IPS DF 19.7 (cell line): ENCODE measurements around the gene SHB.

Experiments
- DNase-seq: peaks from one replicate; pipeline ENCODE4 v3.0.0-alpha.2; 2013; ENCODE audit warnings: low read depth, low spot score

SHB gene

GRCh38 chr9:38008168-38009034 lies 60.6 kb downstream of the SHB start:
- DNase-seq, result no peak

DNA sequence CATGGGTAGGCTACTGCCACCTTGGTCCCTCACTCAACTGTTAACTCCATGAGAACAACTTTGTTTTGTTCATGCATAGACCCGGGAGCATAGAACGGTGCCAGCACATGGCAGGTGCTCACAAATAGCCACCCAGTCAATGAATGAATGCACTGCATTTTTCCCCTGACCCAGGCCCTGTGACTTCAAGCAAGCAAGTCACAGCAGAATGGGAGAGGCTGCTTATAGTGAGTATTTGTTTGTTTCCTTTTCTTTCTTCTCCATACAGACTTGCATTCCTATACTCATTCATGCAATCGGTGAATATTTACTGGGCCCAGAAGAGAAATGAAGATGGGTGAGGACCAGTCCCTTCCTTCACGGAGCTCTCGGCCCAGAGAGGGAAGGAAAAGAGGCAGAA lies 62.0 kb downstream of the SHB start:
- no peak for DNase-seq

DNA sequence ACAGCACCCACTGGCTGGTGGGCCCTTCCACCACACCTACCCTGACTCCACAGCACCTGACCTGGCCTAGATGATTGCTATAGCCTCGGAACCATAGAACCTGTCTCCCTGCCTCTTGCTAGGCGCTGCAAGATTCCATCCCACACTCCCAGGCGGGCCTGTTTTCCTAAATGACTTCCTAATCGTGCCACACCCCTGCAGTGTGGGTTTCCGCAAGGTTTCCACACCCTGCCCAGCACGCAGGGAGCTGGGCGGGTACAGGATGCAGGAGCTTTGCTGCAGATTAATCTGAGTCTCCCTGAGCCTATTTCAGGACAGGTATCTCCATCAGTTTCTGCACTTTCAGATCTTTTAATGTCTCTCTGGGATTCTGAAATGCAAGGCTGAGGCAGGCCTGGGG lies 62.9 kb downstream of the SHB start:
- no peak for DNase-seq

GRCh38 chr9:38004809-38005560 lies 64.0 kb downstream of the SHB start:
- DNase-seq, result no peak

- DNase-seq, result no peak
Measured at GRCh38 chr9:38003946-38004808, 64.8 kb downstream of the SHB start.

DNA sequence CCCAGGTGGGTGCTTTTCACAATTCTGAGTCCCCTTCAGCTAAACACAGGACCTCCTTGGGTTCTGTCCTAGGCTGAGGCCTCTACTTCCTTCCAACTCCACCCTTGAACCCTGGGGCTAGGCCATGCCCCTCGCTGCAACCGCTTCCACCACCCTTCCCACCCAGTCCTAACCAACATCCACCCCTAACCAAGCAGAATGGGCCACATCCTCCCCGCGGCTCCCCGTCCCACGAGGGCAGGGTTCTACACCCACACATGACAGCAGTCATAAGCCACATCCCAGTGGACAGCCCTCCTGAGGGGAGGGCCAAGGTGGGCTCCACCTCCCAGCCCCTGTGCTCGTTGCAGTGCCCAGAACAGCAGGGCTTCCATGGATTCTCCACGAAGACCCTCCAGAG lies 65.8 kb downstream of the SHB start:
- DNase-seq, result no peak

DNA sequence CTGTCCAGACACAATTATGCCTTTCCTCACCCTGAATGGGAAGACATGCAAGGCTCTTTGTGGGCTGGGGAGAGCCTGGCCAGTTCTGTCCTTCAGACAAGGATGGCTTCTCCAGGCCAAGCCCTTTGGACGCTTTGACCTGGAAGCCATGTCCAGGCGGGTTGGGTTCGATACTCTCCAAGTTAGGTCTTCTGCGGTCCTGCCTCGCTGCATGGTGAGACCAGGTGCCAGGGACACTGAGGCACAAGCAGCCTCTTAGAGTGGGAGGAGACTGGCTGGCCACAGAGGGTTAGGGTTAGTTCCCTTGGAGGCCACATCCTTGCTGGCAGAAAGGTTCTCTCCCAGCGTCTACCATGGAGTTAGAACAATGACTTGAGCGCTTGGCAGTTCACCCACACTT lies 67.6 kb downstream of the SHB start:
- no peak for DNase-seq

DNA sequence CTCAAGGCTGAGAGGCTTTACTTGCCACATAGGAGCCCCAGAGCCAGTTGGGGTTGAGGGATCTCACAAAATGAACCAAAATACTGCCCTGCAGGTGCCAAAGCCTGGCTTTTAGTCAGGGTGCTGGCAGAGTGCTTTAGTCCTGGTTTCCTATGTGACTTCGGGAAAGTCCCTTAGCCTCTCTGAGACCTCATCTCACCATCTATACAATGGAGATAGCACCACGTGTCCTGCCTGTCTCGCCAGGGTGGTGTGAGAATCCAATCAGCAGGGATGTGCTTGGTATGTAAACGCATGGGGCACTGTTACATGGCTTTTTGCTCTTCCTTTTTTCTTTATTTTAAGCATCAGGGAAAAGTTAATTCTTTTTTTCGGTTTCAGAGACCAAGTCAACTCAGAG lies 68.3 kb downstream of the SHB start:
- DNase-seq, result no peak

DNA sequence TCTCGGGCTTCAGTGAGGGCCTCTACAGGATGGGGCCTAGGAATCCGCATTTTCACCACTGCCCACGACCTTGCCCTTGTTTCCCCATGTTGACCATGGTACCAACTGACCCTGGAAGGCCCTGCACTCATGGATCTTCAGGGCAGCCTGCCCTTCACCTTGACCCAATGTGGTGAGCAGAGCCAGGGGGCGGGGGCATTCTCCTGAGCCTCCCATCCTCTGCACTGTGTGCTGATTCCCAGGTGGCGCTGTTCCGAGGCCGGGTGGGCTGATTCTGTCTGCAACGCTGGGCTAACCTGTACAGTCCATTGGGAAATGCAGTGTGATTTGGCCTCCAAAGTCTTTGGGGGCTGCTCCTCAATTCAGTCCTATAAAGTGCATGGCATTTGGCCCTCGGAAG lies 68.7 kb downstream of the SHB start:
- DNase-seq, result no peak

DNA sequence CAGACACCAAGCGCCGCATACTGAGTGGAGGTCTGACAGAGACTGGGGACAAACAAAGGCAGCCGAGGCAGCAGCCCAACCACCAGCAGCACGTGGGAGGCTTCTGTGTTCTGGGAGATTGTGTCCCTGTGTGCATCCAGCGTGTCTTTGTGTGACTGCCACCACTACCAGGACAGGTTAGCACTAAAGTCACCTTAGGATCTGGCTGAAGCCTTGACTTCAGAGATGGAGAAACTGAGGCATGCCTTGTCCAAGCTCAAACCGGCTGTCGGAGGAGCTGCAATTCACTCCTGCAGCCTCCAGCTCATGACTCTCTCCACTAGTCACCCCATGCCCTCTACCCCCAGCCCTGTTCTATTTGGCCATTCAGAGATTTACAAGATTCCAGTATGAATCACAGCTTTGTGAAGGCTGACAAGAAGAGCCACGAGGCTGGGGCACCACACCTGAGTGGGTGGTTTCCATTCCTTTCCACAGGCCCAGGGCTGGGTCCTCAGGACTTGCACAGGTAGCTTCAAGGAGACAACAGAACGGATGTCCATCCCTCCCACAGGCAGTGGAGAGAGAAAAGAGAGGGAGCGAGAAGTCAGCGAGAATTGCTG lies 69.3 kb downstream of the SHB start:
- DNase-seq, result no peak

- DNase-seq, result no peak
Measured at GRCh38 chr9:37998881-37999587, 70.0 kb downstream of the SHB start.

DNA sequence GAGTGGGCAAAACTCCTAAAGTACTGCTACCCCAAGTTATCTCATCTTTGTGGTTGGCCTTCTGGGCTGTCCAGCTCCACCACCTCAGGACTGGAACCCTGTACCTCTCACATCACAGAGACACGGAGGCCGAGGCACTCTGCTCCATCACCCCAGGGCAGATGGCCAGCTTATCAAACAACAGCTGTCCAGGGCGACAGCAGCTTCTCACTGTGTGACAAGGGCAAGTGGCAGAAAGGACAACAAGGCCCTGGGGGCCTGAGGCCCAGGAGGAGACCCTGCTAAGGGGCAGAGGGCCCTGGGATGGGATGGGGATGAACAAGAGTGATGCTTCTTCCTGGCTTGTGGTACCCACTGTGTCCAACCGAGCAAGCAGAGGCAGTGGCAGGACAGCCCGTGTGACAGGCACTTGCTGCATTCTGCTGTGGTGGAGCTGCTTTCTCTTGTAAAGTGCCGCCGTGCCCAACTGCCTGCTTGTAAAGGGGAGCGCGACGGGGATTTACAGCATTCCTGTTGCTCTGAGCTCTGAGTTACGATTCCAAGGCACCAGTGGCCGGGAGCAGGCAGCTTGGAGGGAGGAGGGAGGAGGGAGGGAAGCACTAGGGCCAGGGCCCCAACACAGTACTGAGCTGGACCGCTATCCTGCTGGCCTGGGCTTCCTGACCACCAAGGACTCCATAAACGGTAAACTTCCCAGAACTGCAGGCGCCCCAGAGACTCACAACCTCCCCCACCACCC lies 71.2 kb downstream of the SHB start:
- DNase-seq, result no peak

- no peak for DNase-seq
Measured at GRCh38 chr9:37996819-37997217, 72.2 kb downstream of the SHB start.

DNA sequence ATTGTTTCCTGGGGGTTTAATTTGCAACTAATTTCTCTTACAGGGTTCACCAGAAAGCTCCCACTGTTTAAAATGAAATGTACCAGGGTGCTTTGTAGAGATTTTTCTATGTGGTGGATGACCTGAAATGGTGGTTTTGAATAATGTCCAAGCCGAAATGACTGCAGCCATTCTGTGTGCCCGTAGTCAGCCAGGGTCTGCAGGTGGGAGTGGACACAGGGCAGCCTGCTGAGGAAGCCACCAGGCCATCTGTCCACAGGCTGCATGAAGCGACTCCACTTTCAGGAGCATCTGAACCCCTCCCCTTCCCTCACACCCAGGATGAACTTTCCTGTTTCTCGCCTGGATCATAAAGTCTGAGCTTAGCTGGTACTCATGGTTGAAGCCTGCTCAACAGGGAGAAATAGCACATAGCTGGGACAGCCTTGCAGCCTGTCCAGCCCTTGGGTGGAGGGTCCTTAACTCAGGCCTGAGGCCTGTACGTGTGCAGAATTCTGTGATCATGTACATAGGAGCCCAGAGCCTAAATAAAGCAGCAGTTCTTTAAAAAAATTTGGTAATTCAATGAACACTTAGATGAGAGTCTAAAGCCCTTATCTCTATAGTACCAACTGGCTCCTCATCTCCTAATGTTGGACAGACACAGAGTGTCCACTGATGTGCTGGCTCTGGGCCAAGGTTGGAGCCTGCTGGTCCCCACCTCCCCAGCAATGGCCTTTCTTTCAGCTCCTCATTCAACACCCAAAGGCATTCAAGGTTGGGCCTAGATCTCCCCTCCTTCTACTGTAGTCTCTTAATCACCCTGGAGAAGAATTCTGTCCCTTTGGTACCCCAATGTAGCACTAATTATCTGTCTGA lies 72.8 kb downstream of the SHB start:
- DNase-seq, result no peak

DNA sequence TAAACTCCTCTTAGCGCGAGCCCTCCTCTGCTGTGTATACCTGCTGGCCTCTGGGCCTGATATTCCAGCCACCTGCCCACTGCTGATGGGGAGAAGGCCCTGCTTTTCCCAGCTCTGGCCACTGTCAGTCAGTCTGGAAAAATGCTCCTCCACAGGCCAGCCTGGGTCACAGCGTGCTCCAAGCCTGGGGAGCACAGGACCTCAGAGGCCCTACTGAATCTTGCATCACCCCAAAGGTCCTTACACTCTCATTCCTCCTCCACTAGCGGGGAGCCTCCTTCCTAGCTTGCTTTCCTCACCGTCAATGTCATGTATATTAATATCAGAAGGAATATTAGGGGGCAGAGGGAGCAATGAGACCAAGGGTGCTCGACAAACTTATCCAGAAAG lies 73.7 kb downstream of the SHB start:
- no peak for DNase-seq

DNA sequence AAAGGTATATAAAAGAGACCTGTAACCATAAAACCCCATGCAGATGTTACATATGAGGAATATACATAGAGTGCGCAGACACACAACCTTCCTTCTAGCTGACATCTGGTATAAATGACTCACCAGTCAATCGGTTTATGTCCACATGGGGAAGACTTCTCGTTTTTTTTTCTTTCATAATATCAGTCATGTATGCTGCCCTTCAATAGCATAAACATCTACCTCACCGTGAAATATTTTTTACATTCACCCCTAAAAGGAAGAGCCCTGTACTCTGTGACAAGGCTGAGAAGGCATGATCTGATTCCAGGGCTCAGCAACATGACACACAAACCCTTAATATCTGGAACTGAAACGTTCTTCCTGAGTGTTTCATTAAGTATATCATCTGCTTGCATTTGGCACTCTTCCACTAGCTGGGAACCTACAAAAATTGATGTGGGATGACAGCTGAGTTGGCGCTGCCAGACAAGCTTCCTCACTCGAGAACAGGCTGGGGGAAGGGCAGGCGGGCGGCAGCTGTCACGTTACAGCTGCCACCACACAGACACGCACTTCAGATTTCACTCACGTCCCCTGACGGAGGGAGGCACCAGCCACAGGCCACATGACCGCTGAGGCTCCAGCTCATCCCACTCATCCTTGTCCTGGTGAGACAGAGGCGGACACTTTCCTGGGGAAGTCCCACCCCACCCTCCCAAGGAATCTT lies 74.2 kb downstream of the SHB start:
- DNase-seq, result no peak

DNA sequence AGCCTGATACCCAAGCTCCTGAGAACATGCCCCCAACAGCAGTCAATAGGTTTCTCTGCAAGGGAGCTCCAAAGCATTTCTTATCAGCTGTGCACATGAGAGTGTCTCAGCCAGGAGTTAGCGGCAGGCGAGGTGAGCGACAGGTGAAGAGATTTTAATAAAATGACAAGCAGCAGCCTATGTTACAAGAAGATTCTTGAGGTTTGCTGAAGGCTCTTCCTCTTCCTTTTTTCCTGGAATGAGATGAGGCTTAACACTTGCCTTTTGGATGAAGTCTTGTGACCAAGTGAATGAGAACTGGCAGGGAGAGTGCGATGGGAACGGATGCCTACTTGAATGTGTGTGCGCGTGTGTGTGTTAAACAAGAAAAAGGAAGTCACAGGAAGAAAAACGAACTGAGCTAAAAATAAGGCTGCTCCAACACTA lies 76.1 kb downstream of the SHB start:
- DNase-seq, result no peak

DNA sequence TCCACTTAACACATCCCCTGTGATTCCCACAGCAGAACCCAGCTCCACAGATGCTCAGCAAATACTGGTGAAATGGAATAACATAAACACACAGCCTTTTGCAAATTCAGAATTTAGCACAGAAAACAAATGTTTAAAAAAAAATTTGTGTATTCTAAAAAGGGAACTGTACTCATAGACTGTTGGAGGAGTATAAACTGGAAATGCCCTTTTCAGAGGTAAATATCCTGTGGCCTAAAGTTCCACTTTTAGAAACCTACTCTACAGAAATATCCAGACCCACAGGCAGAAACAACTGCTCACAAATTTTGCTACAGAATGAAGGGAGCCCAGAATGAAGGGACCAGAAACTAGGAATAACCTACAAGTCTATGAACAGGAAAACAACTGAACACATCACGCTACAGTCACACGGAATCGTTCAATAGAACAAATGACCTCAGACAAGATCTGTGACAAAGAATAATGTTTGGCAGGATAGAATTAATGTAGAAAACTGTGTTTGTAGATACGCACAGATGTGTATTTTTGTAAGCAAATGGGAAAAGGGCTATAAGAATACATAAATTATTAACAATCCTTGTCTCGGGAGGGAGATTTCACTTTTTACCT lies 78.5 kb downstream of the SHB start:
- DNase-seq, result no peak
